ENCODE results near the gene PPP6R3.
"Not testable (repeated sequence)": the region's sequence is repeated elsewhere in the genome, so short reads cannot be mapped to it uniquely, and the experiment has no call there.

DNA sequence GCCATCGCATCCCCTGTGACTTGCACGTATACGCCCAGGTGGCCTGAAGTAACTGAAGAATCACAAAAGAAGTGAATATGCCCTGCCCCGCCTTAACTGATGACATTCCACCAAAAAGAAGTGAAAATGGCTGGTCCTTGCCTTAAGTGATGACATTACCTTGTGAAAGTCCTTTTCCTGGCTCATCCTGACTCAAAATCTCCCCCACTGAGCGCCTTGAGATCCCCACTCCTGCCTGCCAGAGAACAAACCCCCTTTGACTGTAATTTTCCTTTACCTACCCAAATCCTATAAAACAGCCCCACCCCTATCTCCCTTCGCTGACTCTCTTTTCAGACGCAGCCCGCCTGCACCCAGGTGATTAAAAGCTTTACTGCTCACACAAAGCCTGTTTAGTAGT, 171.8 kb downstream of the PPP6R3 start:
- TF ChIP-seq SMC3 (conservative IDR thresholded peaks at IDR 0.05; ENCODE audit: poor library complexity); TAF1 (IDR thresholded peaks at IDR 0.05; ENCODE audit: low read depth): not testable (repeated sequence)
- TF ChIP-seq, protein P1, sequence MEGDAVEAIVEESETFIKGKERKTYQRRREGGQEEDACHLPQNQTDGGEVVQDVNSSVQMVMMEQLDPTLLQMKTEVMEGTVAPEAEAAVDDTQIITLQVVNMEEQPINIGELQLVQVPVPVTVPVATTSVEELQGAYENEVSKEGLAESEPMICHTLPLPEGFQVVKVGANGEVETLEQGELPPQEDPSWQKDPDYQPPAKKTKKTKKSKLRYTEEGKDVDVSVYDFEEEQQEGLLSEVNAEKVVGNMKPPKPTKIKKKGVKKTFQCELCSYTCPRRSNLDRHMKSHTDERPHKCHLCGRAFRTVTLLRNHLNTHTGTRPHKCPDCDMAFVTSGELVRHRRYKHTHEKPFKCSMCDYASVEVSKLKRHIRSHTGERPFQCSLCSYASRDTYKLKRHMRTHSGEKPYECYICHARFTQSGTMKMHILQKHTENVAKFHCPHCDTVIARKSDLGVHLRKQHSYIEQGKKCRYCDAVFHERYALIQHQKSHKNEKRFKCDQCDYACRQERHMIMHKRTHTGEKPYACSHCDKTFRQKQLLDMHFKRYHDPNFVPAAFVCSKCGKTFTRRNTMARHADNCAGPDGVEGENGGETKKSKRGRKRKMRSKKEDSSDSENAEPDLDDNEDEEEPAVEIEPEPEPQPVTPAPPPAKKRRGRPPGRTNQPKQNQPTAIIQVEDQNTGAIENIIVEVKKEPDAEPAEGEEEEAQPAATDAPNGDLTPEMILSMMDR (IDR thresholded peaks at IDR 0.05; ENCODE audit: poor library complexity, severe bottlenecking), result not testable (repeated sequence)

Data from neural cell (in vitro differentiated cells).